NCI-H748 (cell line): Measurements from ENCODE around the gene SLC24A5.

Source experiments
- DNase-seq: peaks from one replicate; lab custom pipeline; 2025; ENCODE audit not compliant: unreplicated experiment; lab: John Stamatoyannopoulos, UW

The SLC24A5 gene

DNA sequence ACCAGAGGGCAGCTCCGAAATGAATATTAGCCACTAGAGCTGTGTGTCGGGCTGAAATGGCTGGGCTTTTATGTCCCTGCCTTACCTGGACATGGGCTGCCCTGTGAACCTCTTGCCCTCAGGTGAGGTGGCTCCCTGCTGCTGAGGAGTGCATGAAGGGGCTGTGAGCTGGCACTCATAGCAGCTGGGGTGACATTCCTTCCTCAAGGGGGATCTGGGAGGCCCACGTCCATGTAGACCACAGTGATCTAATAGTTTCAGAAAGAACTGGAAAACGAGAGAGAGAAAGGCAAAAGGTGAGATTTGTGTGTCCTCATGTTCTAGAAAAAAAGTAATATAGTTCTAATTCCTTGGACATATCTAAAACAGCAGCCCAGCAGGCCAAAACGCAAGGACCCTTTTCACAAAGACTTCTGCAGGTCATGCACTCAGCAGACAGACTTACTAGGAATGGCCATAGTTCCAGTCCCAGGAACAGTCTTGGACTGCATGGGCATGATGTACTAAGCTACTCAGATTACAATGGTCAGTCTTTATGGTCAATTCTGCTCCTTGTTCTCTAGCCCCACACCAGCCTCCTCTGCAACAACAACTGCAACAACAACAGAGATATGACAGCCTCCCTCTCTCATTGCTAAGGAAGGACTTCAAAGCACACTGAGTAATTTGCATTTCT lies 10.8 kb upstream of the SLC24A5 start:
- no peak for DNase-seq

DNA sequence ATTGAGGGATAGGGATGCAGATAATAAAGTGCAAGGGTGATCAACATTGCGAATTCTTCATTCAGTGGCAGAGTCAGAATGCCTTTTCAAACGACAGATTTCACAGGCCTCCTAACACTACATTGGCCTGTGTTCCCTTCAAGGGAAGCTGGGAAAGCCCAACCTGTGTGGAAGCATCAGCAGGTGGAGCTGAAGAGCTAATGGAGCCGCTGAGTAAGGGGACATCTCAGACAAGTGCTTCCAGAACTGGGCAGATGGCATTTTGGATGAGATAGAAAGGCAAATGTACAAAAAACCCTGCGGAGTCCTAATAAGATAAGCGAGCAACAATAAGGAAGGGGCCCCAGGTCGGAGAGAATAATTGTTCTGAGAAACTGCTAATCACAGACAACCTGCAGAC lies 8.5 kb upstream of the SLC24A5 start:
- peak; percentile 61 for DNase-seq

DNA sequence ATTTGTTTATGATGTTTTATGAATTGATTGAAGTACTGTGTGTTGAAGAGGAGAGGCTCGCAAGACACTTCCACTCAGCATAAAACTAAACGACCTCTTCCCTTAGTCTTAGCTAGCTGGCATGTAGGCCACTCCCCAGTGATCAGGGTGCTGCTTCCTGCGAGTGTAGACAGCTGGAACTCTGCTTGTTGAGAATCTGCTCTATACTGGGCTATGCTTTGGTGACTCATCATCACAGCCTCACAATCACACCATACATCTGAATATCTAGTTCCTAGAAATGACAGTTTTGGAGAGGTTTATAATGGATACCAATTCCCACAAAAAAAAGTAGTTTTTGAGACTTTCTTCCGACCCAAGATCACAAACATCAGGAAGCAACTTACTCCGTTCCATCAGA lies 1.5 kb upstream of the SLC24A5 start:
- no peak for DNase-seq

DNA sequence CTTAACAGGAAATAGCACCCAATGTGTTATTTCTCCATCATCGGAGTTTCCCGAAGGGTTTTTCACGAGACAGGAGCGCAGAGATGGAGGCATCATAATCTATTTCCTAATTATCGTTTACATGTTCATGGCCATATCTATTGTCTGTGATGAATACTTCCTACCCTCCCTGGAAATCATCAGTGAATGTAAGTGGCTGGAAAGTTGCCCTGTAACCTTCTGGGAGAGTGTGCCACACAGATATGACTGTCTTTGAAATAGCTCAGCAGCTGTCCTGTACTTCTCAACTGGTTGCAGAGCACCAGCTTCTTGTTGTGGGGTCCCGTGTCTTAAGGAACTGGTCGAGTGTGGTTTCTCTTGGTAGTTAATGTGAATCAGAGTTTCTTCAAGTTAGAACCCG lies 1.1 kb downstream of the SLC24A5 start:
- no peak for DNase-seq

DNA sequence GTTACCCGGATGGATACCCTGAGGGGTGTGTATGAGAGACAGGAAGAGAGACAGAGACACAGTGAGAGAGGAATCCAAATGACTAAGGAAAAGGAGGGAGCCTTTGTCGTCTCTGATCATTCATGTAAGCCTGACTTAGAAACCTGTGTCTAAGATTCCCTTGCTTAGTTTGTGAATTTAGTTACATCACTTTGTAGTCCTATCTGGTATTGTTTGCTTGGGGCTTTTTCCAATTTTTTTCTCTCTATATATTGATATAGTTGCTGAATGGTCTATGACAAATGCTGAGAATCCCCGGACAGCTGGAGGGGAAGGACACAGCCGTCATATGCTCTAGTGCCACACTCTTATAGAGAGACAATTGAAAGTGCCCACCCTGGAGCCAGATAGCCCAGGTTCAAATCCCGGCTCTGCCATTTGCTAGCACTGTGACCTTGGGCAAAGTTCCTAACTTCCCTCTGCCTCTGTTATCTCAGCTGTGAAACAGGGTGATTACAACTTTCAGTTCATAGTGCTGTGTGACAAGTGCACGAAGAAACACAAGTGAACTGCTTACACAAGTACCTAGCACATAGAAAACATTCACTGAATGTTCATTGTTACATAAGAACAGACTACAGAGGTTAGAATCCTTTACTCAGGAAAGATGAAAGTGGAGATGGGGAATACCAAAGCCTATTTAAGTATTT lies 6.0 kb downstream of the SLC24A5 start:
- DNase-seq: no peak

DNA sequence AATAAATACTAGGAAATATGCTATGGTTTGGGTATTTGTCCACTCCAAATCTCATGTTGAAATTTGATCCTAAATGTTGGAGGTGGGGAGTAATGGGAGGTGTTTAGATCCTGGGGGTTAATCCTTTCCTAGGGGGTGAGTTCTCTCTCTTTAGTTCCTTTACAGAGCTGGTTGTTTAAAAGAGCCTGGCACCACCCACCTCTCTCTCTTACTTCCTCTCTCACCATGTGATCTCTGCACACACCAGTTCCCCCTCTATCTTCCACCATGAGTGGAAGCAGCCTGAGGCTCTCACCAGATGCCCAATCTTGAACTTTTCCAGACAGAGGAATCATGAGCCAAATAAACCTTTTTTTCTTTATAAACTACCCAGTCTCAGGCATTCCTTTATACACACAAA lies 10.5 kb downstream of the SLC24A5 start:
- DNase-seq: no peak

DNA sequence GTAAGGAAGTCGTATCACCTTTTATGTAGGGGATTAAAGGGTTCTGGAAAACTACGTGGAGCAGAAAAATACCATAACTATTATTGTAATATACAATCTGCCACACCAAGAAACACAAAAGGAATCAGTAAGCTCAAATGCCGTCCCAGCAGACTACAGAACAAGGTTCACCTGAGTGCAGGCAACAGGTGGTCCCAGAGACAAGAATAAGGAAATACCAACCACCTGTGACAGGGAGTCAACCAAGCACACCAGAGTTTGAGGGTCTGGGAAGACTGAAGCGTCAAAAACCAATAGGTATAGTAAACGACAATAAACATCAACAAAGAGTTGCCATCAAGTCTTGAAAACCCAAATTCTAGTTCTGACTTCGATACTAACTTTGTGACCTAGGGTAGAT lies 12.1 kb downstream of the SLC24A5 start:
- DNase-seq: no peak

- no peak for DNase-seq
Measured at GRCh38 chr15:48143856-48144255, 23.1 kb downstream of the SLC24A5 start.

GRCh38 chr15:48144889-48145288 lies 24.1 kb downstream of the SLC24A5 start:
- no peak for DNase-seq

DNA sequence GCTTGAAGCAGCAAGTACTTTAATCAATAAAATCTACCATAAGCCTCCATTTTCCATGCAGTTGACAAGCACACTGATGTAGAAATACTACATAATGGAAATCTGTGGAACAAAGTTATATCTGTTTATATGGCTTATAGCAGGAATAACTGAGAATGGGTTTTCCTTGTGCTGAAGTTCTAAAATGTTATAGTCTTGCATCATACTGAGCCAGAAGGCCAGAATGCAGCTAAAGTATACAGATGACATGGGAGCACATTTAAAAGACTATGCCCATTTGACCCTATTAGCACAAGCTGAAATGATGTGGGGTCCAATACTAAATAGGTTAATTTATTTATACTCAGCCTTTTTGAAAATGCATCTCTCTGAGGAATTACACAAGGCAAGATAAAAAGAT lies 25.1 kb downstream of the SLC24A5 start:
- no peak for DNase-seq

- no peak for DNase-seq
Measured at GRCh38 chr15:48147358-48147757, 26.6 kb downstream of the SLC24A5 start.

- no peak for DNase-seq
Measured at GRCh38 chr15:48149858-48150257, 29.1 kb downstream of the SLC24A5 start.

GRCh38 chr15:48153526-48153925 lies 32.7 kb downstream of the SLC24A5 start:
- no peak for DNase-seq

GRCh38 chr15:48168616-48169015 lies 47.8 kb downstream of the SLC24A5 start:
- no peak for DNase-seq

DNA sequence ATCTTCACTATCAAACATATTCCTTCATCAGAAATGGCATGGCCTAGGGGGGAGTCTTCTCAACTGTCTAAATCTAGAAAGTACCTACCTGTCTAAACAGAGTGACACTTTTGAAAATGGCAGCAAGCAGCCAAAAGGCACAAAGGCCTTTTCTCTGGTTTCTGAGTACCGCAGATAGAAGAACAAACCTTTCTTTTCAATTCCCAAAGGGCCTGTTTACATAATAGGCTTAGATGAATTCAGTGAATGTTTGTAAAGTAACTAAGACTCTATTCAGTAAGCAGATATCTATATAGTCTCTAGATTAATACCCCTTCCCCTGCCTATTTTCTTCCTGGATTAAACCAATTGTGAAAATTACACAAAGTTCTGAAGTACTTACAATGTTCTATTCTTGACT lies 50.2 kb downstream of the SLC24A5 start:
- DNase-seq: peak; percentile 39

- no peak for DNase-seq
Measured at GRCh38 chr15:48175126-48175525, 54.3 kb downstream of the SLC24A5 start.

- DNase-seq: no peak
Measured at GRCh38 chr15:48176112-48176511, 55.3 kb downstream of the SLC24A5 start.

GRCh38 chr15:48176957-48177356 lies 56.2 kb downstream of the SLC24A5 start:
- no peak for DNase-seq

GRCh38 chr15:48177383-48177765 lies 56.6 kb downstream of the SLC24A5 start:
- peak; percentile 63 for DNase-seq

DNA sequence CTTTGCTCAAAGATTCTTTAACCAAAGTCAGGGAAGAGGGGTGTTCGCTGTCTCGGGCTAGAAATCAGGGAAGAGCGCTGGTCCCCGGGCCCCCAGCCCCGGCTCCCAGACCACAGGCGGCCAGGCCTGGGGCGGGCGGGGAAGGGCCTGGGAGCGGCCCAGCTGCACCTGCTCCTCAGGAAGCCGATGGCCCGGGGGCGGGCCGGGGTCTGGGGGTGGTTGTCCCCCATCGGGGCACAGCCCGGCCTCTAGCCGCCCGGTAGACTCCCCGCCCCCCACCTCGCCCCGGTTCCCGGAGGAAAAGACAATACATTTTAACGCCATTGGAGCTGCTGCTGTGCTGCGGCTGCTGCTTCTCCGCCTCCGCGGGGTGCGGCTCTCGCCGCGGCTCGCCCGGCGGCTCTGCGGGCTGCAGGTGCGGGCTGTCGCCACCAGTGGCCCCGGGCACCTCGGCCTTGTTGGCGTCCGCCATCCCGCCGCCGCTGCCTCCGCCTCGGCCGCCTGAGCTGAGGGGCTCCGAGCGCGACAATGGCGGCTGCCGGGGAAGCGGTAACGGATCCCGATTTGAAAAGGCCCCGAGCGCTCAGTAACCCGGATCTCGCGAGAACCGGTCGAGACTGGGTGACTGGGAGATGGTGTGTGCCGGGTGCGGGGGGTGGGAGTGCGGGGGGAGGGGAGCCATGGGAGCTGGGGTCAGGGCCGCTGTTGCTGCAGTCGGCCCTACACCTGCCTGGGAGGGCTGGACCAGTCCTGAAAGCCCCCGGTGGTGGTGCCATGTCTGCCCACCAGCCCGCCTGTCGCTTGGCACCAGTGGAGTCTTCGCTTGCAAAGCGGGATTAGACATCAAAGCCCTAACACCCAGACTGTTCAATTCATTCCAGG lies 57.2 kb downstream of the SLC24A5 start, which contains the start of gene MYEF2:
Gene MYEF2, minus strand, starts transcription at position 530 of the 882 bp plus-strand sequence. Its CDS starts 58 bp downstream, at position 472.
- peak; percentile 90 for DNase-seq

DNA sequence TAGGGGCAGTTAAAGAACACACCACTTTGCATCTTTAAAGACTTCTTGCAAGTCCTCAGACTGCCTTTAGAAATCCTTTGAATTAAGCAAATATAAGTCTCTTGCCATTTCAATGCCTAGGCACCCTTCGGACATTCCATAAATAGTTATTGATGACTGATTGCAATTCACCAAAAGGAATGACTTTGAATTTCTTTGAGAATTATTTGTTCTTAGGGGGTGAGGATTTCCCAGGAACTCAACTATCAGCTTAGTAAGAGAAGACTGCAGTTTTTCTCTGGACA lies 57.8 kb downstream of the SLC24A5 start:
- DNase-seq: no peak

DNA sequence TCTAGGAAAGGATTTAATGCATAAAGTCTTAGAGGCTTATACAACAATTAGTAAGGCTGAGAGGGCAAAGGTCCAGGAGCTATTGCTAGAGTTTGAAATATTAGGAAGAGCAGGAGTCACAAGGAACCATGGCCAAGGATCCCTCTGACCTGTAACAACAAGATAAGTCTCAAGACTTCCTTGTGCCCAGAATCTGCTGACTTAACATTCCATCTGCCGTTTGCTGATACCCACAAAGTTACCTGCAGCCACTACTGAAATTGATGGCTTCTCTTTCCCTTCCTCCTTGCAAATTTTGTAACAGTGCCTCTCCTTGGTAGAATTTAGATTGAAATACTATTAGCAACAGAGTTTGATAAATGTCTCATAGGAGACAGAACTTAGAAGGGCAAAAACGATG lies 62.0 kb downstream of the SLC24A5 start:
- DNase-seq: no peak
